Peyer's patch (tissue), 4 donors: ENCODE measurements around the gene CFHR2. TPM values are rescaled to one million over a fixed set of nuclear protein-coding genes. Genes with fewer than 3 reads are reported as not detected.
"Not testable (repeated sequence)": the region's sequence is repeated elsewhere in the genome, so short reads cannot be mapped to it uniquely, and the experiment has no call there.

Experiments used
- DNase-seq, 3 donors: peaks; one replicate each; pipeline ENCODE4 v3.0.0-alpha.2; 2017 to 2019
- H3K27ac ChIP-seq, 4 donors: fragments of 200-600 bp; sonication (generic); one replicate each; pipeline ENCODE4 v1.5.1; 2016 to 2019
- H3K27me3 ChIP-seq, 2 donors: fragments of 200-600 bp; sonication (generic); one replicate each; pipeline ENCODE4 v1.5.1; 2019
- H3K36me3 ChIP-seq, 3 donors: fragments of 200-600 bp; sonication (generic); one replicate each; pipeline ENCODE4 v1.5.1; 2016 to 2019
- H3K4me1 ChIP-seq, 4 donors: fragments of 200-600 bp; sonication (generic); one replicate each; pipeline ENCODE4 v1.5.1; 2016 to 2019
- H3K4me3 ChIP-seq, 4 donors: fragments of 200-600 bp; sonication (generic); 1 replicate in 3 of 4; 2 replicates in 1 of 4; pipeline ENCODE4 v1.5.1; 2016 to 2019; ENCODE audit warnings: mild to moderate bottlenecking in 1 of 4
- H3K9me3 ChIP-seq, 4 donors: fragments of 200-600 bp; sonication (generic); one replicate each; pipeline ENCODE4 v1.5.1; 2016 to 2019; ENCODE audit warnings: mild to moderate bottlenecking in 1 of 4
- CTCF ChIP-seq, 6 experiments: fragments of 450-650 bp in 4 of 6; fragments of 200-600 bp in 2 of 6; sonication (generic) in 1 of 6; IDR thresholded peaks; one replicate each; pipeline ENCODE4 v1.5.1; 2017 to 2019; ENCODE audit warnings: antibody characterized with exemption in 6 of 6, mild to moderate bottlenecking in 3 of 6, moderate library complexity in 1 of 6
- POLR2A ChIP-seq, 2 donors: fragments of 450-650 bp; IDR thresholded peaks; one replicate each; pipeline ENCODE4 v1.5.1; 2017; ENCODE audit warnings: antibody characterized with exemption in 2 of 2, mild to moderate bottlenecking in 2 of 2, moderate library complexity in 2 of 2
- total RNA-seq, 4 donors: library from RNA; depleted of rRNA; stranded (reverse); fragments of >200 nt; gene quantifications; one replicate each; pipeline ENCODE4 v1.1.0, GENCODE V29; 2016

The CFHR2 gene
- not detected for total RNA-seq

DNA sequence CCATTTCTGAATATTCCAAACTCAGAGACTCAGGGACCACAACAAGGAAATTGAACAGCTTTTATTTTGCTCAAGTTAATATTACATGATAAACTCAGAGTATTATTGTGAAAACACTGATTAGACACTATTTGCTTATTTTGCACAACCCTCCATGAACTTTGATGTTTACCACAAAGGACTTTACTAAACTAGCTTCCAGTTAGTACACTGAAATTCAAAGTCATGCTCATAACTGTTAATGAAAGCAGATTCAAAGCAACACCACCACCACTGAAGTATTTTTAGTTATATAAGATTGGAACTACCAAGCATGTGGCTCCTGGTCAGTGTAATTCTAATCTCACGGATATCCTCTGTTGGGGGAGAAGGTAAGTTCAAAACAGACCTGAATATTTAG, at the start of gene CFHR2:
Gene CFHR2 (plus strand): TSS at position 171 of the 400 bp plus-strand sequence. CDS start 143 bp downstream, at position 314.
- not testable (repeated sequence) for H3K36me3 ChIP-seq, H3K4me3 ChIP-seq, H3K27me3 ChIP-seq, H3K4me1 ChIP-seq, DNase-seq, H3K9me3 ChIP-seq, H3K27ac ChIP-seq

DNA sequence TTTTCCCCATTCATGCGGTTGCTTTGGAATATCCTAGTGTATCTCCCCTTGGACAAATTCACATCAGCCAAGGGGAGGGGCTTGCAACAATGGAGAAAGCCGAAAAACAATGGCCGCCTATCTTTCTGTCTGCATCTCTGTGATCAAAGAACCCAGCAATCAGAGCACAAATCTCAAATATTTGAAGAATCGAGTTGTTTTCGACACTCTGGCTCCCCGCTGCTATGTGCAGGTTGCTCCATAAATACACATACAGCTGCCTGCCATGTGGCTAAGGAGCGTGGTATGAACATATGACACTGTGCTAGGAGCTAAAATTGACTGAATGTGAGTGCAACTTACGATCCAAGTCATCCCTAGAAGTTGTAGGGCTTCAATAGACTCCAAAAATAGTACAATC, 47.2 kb upstream of the CFHR2 start:
- no peak overlapping the region for H3K27ac ChIP-seq
- no peaks in the 10 kb centered on the region for H3K36me3 ChIP-seq
- TF ChIP-seq CTCF (IDR thresholded peaks at IDR 0.05), result no peak
- TF ChIP-seq POLR2A (IDR thresholded peaks at IDR 0.05), result no peak
- H3K9me3 ChIP-seq, result no peaks in the 10 kb centered on the region
- H3K4me3 ChIP-seq, result no peak overlapping the region
- no peaks in the 10 kb centered on the region for H3K4me1 ChIP-seq
- no peak for DNase-seq
- no peaks in the 10 kb centered on the region for H3K27me3 ChIP-seq

GRCh38 chr1:196897158-196897828, 46.2 kb upstream of the CFHR2 start:
- Histone ChIP-seq H3K36me3 (no peaks in the 10 kb centered on the region), H3K4me1 (no peaks in the 10 kb centered on the region), H3K4me3 (no peak overlapping the region), H3K27ac (no peak overlapping the region), H3K9me3 (no peaks in the 10 kb centered on the region), H3K27me3 (no peaks in the 10 kb centered on the region)
- TF ChIP-seq POLR2A (IDR thresholded peaks at IDR 0.05) (no peak), CTCF (IDR thresholded peaks at IDR 0.05) (no peak)
- DNase-seq, result no peak

- no peaks in the 10 kb centered on the region for H3K36me3 ChIP-seq
- no peaks in the 10 kb centered on the region for H3K4me1 ChIP-seq
- H3K27me3 ChIP-seq, result no peaks in the 10 kb centered on the region
- H3K27ac ChIP-seq, result no peak overlapping the region
- TF ChIP-seq CTCF (IDR thresholded peaks at IDR 0.05) (no peak), POLR2A (IDR thresholded peaks at IDR 0.05) (no peak)
- H3K9me3 ChIP-seq, result no peaks in the 10 kb centered on the region
- H3K4me3 ChIP-seq, result no peak overlapping the region
- no peak for DNase-seq
Measured at GRCh38 chr1:196902344-196902743, 41.2 kb upstream of the CFHR2 start.

DNA sequence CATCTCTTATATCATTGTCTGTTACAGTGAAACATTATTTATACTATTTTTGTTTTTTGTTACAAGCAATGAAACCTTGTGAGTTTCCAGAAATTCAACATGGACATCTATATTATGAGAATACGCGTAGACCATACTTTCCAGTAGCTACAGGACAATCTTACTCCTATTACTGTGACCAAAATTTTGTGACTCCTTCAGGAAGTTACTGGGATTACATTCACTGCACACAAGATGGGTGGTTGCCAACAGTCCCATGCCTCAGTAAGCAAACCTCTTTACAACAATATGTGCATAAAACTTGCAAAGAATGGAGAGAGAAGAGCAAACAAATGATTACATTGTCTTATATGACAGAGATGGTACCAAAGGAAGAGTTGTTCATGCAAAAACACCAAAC, 33.3 kb upstream of the CFHR2 start:
- Histone ChIP-seq H3K36me3 (no peaks in the 10 kb centered on the region), H3K27me3 (no peaks in the 10 kb centered on the region), H3K9me3 (no peaks in the 10 kb centered on the region), H3K27ac (no peak overlapping the region), H3K4me3 (no peak overlapping the region), H3K4me1 (no peaks in the 10 kb centered on the region)
- no peak for DNase-seq
- TF ChIP-seq POLR2A (IDR thresholded peaks at IDR 0.05) (no peak), CTCF (IDR thresholded peaks at IDR 0.05) (no peak)

GRCh38 chr1:196912283-196912682, 31.3 kb upstream of the CFHR2 start:
- not testable (repeated sequence) for H3K27me3 ChIP-seq, H3K4me1 ChIP-seq, H3K27ac ChIP-seq, H3K4me3 ChIP-seq, H3K36me3 ChIP-seq, H3K9me3 ChIP-seq, DNase-seq

GRCh38 chr1:196926839-196927238, 16.7 kb upstream of the CFHR2 start:
- H3K27ac ChIP-seq, H3K4me3 ChIP-seq, H3K36me3 ChIP-seq, H3K9me3 ChIP-seq, DNase-seq, H3K4me1 ChIP-seq, H3K27me3 ChIP-seq: not testable (repeated sequence)

- not testable (repeated sequence) for DNase-seq, H3K27me3 ChIP-seq, H3K27ac ChIP-seq, H3K9me3 ChIP-seq, H3K4me3 ChIP-seq, H3K4me1 ChIP-seq, H3K36me3 ChIP-seq
Measured at GRCh38 chr1:196932853-196933252, 10.7 kb upstream of the CFHR2 start.
